Activated T-cell treated with anti-CD3 and anti-CD28 coated beads, Interleukin-2, amount 50 U/mL, for 72 hours (primary cell): Measurements from ENCODE around the gene NSMCE3. TPM values are rescaled to one million over a fixed set of nuclear protein-coding genes. Genes with fewer than 3 reads are reported as not detected.

Experiments used
- ATAC-seq, 2 donors: fragments of 150-1000 bp; cut with Tn5 transposase; replicated peaks in 1 of 2; 2 replicates each; pipeline ENCODE4 v1.10.0; 2021; ENCODE audit warnings: moderate library complexity in 2 of 2, mild to moderate bottlenecking in 1 of 2
- DNase-seq, 2 donors: peaks; one replicate each; pipeline ENCODE4 v3.0.0; 2021 to 2022; ENCODE audit warnings: mixed read lengths in 1 of 2
- H3K27ac Mint-ChIP-seq: one replicate; pipeline ENCODE4 v1.8.0; 2022; ENCODE audit warnings: mild to moderate bottlenecking, moderate library complexity, mixed read lengths
- H3K27me3 Mint-ChIP-seq: one replicate; pipeline ENCODE4 v1.8.0; 2022; ENCODE audit warnings: low read depth, mixed read lengths
- H3K36me3 Mint-ChIP-seq, 2 donors: one replicate each; pipeline ENCODE4 v1.8.0; 2022; ENCODE audit warnings: mixed read lengths in 2 of 2, mild to moderate bottlenecking in 1 of 2; ENCODE audit not compliant: insufficient read depth in 2 of 2
- H3K4me1 Mint-ChIP-seq: one replicate; pipeline ENCODE4 v1.8.0; 2022; ENCODE audit warnings: low read depth, mixed read lengths
- H3K4me3 Mint-ChIP-seq, 2 donors: one replicate each; pipeline ENCODE4 v1.8.0; 2022; ENCODE audit warnings: mild to moderate bottlenecking in 2 of 2, mixed read lengths in 2 of 2, moderate library complexity in 2 of 2
- H3K9me3 Mint-ChIP-seq, 2 donors: one replicate each; pipeline ENCODE4 v1.8.0; 2022; ENCODE audit warnings: mixed read lengths in 2 of 2
- total RNA-seq, 2 donors: library from RNA; stranded (reverse); gene quantifications; one replicate each; pipeline ENCODE4 v1.2.3, GENCODE V29; 2022

Gene NSMCE3
- 10 to 100 TPM; 11.4 to 11.5 TPM for total RNA-seq

DNA sequence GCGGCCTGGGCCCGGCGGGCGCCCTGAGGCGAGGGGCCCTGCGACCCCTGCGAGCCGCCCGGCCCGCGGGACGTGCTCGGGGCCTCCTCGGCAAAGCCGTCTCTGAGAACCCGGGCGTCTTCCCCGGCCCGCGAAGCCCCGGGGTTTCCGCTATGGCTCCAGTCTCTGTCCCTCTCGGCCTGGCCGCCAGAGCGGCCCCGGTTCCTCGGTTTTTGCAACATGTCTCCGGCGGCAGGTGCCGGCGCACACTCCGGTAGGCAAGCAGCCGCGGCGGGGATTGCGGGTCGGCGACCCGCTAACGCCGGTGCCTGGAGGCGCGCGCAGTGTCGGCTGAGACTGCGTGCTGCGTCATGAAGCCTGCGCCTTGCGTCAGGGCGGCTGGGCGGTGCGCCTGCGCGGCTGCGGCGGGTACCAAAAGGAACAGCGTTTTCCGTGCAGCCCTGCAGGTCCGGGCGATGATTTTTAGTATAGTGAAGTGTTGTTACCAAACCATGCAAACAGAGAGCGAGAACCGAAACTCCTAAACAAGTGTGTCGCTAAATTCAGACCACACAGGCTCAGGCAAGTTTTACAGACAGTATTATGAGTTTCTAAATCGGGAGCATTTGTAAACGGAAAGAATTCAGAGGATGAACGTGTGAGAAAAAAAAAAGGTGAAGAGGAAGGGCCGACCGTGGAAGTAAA is at the start of gene NSMCE3:
Gene NSMCE3, minus strand, starts transcription at position 338 of the 684 bp plus-strand sequence. Its CDS starts 117 bp downstream, at position 221.
- no peaks in the 10 kb centered on the region for H3K9me3 Mint-ChIP-seq

DNA sequence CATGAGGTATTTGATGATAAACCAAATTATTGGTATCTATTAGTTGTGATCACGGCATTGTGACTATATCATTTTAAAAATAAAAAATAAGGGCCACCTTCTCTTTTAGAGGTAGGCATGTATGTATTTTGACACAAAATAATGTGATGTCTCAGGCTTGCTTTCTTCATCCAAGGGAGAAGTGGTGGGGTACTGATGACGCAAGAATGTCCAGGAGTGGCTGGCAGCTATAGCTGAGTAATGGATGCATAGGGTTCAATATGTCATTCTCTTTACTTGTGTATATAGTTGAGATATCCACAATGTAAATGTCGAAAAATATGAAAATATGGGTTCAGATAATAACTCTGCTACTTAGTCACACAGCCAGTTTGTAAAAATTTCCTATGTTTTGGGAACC is 46.8 kb upstream of the NSMCE3 start:
- peaks cover 30% of the 10 kb centered on the region for H3K27me3 Mint-ChIP-seq
- H3K27ac Mint-ChIP-seq = no peak overlapping the region
- H3K36me3 Mint-ChIP-seq = no peaks in the 10 kb centered on the region
- H3K4me1 Mint-ChIP-seq = no peaks in the 10 kb centered on the region
- ATAC-seq = no peak
- no peak for DNase-seq
- no peak overlapping the region for H3K4me3 Mint-ChIP-seq
- H3K9me3 Mint-ChIP-seq = peaks cover 5 to 7% of the 10 kb centered on the region in 2 donors

More for the DNA sequence above, at the start of gene NSMCE3:
- Mint-ChIP-seq H3K4me1 (peaks cover 45% of the 10 kb centered on the region), H3K27ac (peak within 1 kb of the TSS; percentile 98), H3K27me3 (no peaks in the 10 kb centered on the region), H3K4me3 (peak within 1 kb of the TSS; percentile 83 to 99), H3K36me3 (peaks cover 0 to 1% of the 10 kb centered on the region in 2 donors)
- DNase-seq (peak; percentile 93 to 94), ATAC-seq (peak; percentile 93 to 95)

DNA sequence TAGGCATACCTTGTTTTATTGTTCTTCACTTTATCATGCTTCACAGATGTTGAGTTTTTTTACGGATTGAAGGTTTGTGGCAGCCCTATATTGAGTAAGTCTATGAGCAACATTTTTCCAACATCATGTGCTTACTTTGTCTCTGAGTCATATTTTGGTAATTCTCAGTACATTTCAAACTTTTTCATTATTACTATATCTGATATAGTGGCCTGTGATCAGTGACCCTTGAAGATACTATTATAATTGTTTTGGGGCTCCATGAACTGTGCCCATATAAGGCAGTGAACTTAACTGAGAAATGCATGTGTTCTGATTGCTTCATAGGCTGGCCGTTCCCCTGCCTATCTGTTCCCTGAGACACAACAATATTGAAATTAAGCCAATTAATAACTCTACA is 42.8 kb upstream of the NSMCE3 start:
- H3K27me3 Mint-ChIP-seq = peaks cover 9% of the 10 kb centered on the region
- ATAC-seq (no peak), DNase-seq (no peak)
- H3K9me3 Mint-ChIP-seq = no peaks in the 10 kb centered on the region
- H3K27ac Mint-ChIP-seq = no peak overlapping the region
- no peaks in the 10 kb centered on the region for H3K4me1 Mint-ChIP-seq
- H3K36me3 Mint-ChIP-seq = no peaks in the 10 kb centered on the region
- H3K4me3 Mint-ChIP-seq = no peak overlapping the region

DNA sequence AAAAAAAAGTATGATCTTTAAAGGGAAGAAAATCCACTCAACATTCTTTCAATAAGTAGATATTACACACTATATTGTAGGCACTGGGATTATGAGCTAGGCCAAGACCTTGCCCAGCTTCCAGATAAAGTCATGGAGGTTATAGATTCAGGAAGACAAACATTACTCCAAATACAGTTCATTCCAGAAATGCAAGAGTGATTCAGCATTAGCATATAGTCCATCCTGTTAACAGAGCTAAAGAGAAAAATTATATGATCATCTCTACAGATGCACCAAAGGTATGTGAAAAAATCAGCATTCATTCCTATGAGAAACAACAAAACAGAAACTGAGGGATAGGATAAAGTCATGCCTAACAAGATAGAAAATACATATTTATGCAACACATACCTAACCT is 42.1 kb upstream of the NSMCE3 start:
- no peak overlapping the region for H3K4me3 Mint-ChIP-seq
- no peaks in the 10 kb centered on the region for H3K4me1 Mint-ChIP-seq
- ATAC-seq = no peak
- H3K9me3 Mint-ChIP-seq = no peaks in the 10 kb centered on the region
- no peaks in the 10 kb centered on the region for H3K36me3 Mint-ChIP-seq
- H3K27ac Mint-ChIP-seq = no peak overlapping the region
- DNase-seq = no peak
- peaks cover 9% of the 10 kb centered on the region for H3K27me3 Mint-ChIP-seq

DNA sequence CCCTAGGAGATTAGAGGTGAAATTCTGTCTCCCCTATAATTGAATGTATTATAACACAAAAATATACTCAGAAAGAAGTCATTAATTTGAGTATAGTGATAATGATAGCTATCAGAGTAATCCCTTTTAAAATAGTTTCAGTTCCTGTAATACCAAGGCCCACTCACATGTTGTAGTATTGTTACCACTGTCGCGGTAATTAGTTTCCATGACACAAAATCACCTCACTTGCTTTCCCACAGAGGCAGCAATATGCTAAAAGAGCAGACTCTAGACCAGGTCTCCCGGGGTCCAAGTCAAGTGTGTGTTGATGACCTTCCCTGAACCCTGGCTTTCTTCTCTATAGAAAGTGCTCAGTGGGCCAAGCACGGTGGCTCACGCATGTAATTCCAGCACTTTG is 39.5 kb upstream of the NSMCE3 start:
- DNase-seq (no peak), ATAC-seq (no peak)
- no peak overlapping the region for H3K4me3 Mint-ChIP-seq
- peaks cover 19% of the 10 kb centered on the region for H3K27me3 Mint-ChIP-seq
- H3K27ac Mint-ChIP-seq = no peak overlapping the region
- H3K9me3 Mint-ChIP-seq = no peaks in the 10 kb centered on the region
- no peaks in the 10 kb centered on the region for H3K36me3 Mint-ChIP-seq
- no peaks in the 10 kb centered on the region for H3K4me1 Mint-ChIP-seq

DNA sequence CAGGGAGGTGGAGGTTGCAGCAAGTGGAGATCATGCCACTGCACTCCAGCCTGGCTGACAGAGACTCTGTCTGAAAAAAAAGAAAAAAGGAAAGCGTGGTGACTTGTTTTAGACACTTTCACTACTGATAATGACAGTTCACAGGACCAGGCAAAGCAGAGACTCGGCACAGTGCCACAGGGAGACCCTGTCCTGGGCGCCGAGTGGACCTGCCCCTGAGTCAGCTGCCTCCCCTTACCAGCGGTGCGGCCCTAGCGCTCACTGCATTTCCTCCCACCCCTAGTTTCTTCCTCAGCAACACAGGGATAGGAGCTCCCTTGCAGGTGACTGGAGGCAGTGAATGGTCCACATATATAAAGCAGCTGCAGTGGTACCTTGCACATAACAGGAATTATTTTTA is 38.7 kb upstream of the NSMCE3 start:
- H3K36me3 Mint-ChIP-seq = no peaks in the 10 kb centered on the region
- H3K9me3 Mint-ChIP-seq = no peaks in the 10 kb centered on the region
- H3K27me3 Mint-ChIP-seq = peaks cover 19% of the 10 kb centered on the region
- DNase-seq (no peak), ATAC-seq (no peak)
- no peaks in the 10 kb centered on the region for H3K4me1 Mint-ChIP-seq
- H3K27ac Mint-ChIP-seq = no peak overlapping the region
- H3K4me3 Mint-ChIP-seq = no peak overlapping the region

DNA sequence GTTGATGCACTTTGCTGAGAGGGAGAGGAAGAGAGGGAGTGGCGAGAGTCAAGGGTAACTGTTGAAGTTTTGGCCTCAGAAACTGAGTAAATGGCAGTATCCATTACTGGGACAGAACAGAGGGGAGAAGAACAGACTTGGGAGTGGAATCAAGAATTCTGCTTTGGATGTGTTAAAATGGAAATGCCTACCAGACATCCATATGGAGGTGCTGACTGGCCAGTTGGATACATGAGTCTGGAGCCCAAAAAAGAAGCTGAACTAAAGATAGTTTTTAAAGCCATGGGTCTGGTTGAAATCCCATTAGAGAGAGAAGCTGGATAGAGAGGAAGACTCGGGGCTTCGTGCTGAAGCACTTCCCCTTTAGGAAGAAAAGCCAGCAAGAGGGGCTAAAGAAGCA is 35.9 kb upstream of the NSMCE3 start:
- no peaks in the 10 kb centered on the region for H3K36me3 Mint-ChIP-seq
- H3K4me3 Mint-ChIP-seq = no peak overlapping the region
- ATAC-seq (no peak), DNase-seq (no peak)
- no peak overlapping the region for H3K27ac Mint-ChIP-seq
- H3K27me3 Mint-ChIP-seq = peaks cover 19% of the 10 kb centered on the region
- no peaks in the 10 kb centered on the region for H3K4me1 Mint-ChIP-seq
- no peaks in the 10 kb centered on the region for H3K9me3 Mint-ChIP-seq

DNA sequence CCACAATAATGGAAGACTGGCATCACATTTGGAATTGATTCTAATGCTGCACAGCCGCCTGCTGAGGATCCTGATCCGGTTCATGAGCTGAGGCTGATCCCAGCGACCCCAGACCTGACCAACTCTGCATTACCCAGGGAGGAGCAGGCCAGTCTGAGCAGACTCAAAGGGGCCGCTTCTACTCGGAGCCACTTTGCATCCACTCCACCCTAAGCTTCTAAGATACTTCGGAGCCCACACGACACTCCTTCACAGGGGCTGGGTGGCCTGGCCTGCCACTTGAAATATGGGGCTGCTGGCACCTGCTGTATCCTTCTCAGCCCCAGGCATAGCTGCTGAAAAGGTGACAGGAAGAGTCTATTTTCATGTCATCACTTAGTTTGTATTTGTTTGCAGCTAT is 33.2 kb upstream of the NSMCE3 start:
- no peaks in the 10 kb centered on the region for H3K4me1 Mint-ChIP-seq
- peaks cover 19% of the 10 kb centered on the region for H3K27me3 Mint-ChIP-seq
- H3K9me3 Mint-ChIP-seq = peaks cover 0 to 1% of the 10 kb centered on the region in 2 donors
- no peaks in the 10 kb centered on the region for H3K36me3 Mint-ChIP-seq
- H3K4me3 Mint-ChIP-seq = no peak overlapping the region
- ATAC-seq = no peak
- DNase-seq = no peak
- no peak overlapping the region for H3K27ac Mint-ChIP-seq

DNA sequence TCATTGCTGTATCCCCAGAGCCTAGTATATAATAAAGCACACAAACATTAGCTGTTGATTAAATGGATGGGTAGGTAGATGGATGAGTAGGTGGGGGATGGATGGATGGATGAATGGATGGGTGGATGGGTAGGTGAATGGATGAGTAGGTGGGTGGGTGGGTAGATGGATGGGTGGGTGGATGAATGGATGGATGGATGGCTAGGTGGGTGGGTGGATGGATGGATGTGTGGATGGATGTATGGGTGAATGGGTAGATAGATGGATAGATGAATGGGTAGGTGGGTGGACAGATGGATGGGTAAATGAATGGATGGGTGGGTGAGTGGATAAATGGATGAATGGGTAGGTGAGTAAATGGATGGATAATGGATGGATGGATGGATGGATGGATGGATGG is 30.2 kb upstream of the NSMCE3 start:
- Mint-ChIP-seq H3K4me3 (no peak overlapping the region), H3K27me3 (peaks cover 4% of the 10 kb centered on the region), H3K27ac (no peak overlapping the region), H3K36me3 (no peaks in the 10 kb centered on the region), H3K4me1 (no peaks in the 10 kb centered on the region), H3K9me3 (peaks cover 0 to 6% of the 10 kb centered on the region in 2 donors)
- no peak for DNase-seq
- ATAC-seq = no peak

DNA sequence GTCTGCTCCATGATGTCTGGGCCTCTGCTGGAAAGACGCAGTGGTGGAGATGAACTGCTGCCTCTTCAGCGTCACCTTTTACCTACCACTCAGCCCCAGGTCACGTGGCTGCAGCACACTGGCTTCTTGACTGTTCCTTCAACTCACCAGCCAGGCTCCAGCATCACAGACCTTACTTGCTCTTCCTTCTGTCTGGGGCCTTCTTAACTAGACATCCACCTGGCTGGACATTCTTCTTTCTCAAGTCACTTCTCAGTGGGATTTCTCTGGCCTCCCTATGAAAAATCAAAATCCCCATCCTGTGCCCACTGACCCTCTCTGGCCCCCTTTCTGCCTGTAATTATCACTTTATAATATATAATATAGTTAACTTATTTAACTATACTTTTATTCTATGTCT is 29.7 kb upstream of the NSMCE3 start:
- H3K27ac Mint-ChIP-seq = no peak overlapping the region
- H3K36me3 Mint-ChIP-seq = no peaks in the 10 kb centered on the region
- H3K4me3 Mint-ChIP-seq = no peak overlapping the region
- H3K4me1 Mint-ChIP-seq = no peaks in the 10 kb centered on the region
- peaks cover 0 to 6% of the 10 kb centered on the region in 2 donors for H3K9me3 Mint-ChIP-seq
- H3K27me3 Mint-ChIP-seq = no peaks in the 10 kb centered on the region
- DNase-seq (no peak), ATAC-seq (no peak)

DNA sequence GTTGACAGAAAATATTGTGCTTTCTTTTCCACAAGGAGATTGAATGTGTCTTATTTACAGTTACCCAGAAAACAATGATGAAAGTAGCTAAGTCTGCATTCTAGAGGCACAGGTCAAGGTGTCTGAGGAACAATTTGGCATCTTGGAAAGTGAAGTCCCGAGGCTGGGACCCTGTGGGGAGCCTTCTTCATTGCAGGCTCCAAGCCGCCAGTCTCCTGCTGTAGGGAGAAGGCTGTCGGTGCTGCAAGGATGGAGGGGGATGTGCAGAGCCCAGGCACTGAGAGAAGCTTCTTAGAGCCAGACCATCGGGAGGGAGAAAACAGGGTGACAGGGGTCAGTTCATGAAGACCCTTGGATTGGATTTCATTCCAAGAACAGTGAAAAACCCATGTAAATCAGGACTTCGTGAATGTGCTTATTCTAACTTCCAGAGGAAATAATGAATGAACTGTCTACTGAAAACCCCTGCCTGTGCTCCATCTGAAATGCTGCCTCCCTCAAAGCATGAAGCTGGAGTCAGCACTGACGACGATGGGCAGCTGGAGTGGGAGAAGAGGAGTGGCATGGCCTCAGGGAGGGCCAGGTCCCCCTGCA is 25.2 kb upstream of the NSMCE3 start:
- Mint-ChIP-seq H3K4me1 (no peaks in the 10 kb centered on the region), H3K4me3 (no peak overlapping the region), H3K36me3 (no peaks in the 10 kb centered on the region), H3K9me3 (peaks cover 0 to 6% of the 10 kb centered on the region in 2 donors), H3K27ac (no peak overlapping the region), H3K27me3 (no peaks in the 10 kb centered on the region)
- DNase-seq (no peak), ATAC-seq (no peak)

DNA sequence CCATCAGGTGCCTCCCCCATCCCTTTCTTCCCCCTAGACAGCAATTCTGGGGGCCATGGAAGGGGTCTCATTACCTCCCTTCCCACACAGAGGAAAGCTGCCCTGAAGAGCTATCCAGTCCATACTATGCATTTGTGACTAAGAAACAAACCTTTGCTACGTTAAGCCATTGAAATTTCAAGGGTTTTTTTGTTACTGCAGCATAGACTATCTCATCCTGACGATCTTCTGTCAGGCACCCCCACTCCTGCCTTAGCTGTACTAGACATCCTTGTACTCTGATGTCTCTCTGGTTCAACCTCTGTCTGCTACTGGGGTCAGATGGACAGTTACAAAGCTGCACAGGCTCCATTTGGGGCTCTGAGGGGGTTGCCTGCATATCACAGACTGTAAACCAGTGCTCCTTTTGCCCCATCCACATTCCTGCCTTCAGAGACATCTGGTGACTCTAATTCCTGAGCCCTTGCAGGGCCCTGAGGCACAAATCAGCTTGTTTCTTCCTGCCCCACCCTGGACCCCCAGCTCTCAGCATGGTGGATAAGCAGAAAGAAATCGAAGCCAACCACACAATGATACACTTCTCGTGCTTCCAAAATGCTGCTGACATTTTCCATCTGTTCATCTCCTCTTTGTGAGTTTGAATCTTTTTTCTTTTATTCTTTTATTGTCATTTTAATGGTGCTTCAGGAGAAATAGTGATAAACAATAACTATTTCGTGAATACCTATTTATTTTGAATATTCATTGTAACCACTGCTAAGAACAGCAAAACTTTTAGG is 21.6 kb upstream of the NSMCE3 start:
- no peak overlapping the region for H3K27ac Mint-ChIP-seq

DNA sequence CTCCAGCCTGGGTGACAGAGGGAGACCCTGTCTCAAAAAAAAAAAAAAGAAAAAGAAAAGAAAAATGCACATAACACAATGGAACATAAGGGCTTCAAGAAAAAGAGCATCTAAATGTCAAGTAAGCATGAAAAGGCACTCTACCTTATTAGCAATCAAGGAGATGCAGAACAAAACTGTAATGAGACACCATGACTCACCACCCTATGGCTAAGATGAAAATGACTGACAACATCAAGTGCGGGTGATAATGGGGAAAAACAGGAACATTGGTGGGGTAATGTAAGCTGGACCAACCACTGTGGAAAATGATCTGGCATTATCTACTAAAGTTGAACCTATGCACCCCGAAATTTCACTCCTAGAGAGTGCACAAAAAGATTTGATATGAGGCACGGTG is 19.6 kb upstream of the NSMCE3 start:
- no peaks in the 10 kb centered on the region for H3K9me3 Mint-ChIP-seq
- H3K36me3 Mint-ChIP-seq = no peaks in the 10 kb centered on the region
- H3K27ac Mint-ChIP-seq = no peak overlapping the region
- no peak overlapping the region for H3K4me3 Mint-ChIP-seq
- no peaks in the 10 kb centered on the region for H3K4me1 Mint-ChIP-seq
- ATAC-seq = no peak
- DNase-seq = no peak
- peaks cover 25% of the 10 kb centered on the region for H3K27me3 Mint-ChIP-seq

More for the DNA sequence above, 21.6 kb upstream of the NSMCE3 start:
- Mint-ChIP-seq H3K27me3 (peaks cover 7% of the 10 kb centered on the region), H3K4me3 (no peak overlapping the region), H3K4me1 (no peaks in the 10 kb centered on the region), H3K9me3 (no peaks in the 10 kb centered on the region), H3K36me3 (no peaks in the 10 kb centered on the region)
- DNase-seq (no peak), ATAC-seq (no peak)
